ENCODE results near the gene PMEL.
"Not testable (repeated sequence)": the region's sequence is repeated elsewhere in the genome, so short reads cannot be mapped to it uniquely, and the experiment has no call there.

- not testable (repeated sequence) for TF ChIP-seq CTCF (conservative IDR thresholded peaks at IDR 0.05; ENCODE audit: low read depth, low read length); EZH2 (IDR thresholded peaks at IDR 0.05; ENCODE audit: low read length, unreplicated experiment)
Observed at GRCh38 chr12:55919032-55919431, 46.8 kb downstream of the PMEL start.

All from PC-3 (cell line).